CD14-positive monocyte (primary cell): ENCODE results near the gene DOCK1. TPM values are rescaled to one million over a fixed set of nuclear protein-coding genes. Genes with fewer than 3 reads are reported as not detected.

Experiments used
- DNase-seq, 3 donors: peaks; one replicate each; pipeline ENCODE4 v3.0.0-alpha.2; 2011 to 2022
- H2AFZ ChIP-seq: 2 replicates; pipeline ENCODE4 v1.6.0; 2012; ENCODE audit warnings: mild to moderate bottlenecking, low read depth, low read length, inconsistent platforms; ENCODE audit not compliant: insufficient read depth, poor library complexity, severe bottlenecking
- H3K27ac ChIP-seq, 2 donors: 1 replicate in 1 of 2; 2 replicates in 1 of 2; pipeline ENCODE4 v1.5.1; 2012 to 2013; ENCODE audit warnings: low read length in 2 of 2, control low read depth in 1 of 2, inconsistent platforms in 1 of 2, low read depth in 1 of 2, mild to moderate bottlenecking in 1 of 2
- H3K27me3 ChIP-seq, 2 donors: one replicate each; pipeline versions ENCODE4 v1.6.0 to v1.6.1; 2011 to 2013; ENCODE audit warnings: low read length in 2 of 2; ENCODE audit not compliant: control insufficient read depth in 2 of 2, insufficient read depth in 2 of 2
- H3K36me3 ChIP-seq, 2 donors: replicated peaks in 1 of 2; 1 replicate in 1 of 2; 2 replicates in 1 of 2; pipeline versions ENCODE4 v1.5.1 to v1.6.1; 2012 to 2013; ENCODE audit warnings: low read length in 2 of 2, control low read depth in 1 of 2, inconsistent platforms in 1 of 2, mild to moderate bottlenecking in 1 of 2; ENCODE audit not compliant: insufficient read depth in 2 of 2, control insufficient read depth in 1 of 2
- H3K4me1 ChIP-seq, 2 donors: 1 replicate in 1 of 2; 2 replicates in 1 of 2; pipeline versions ENCODE4 v1.5.1 to v1.6.1; 2012 to 2013; ENCODE audit warnings: low read length in 2 of 2, control low read depth in 1 of 2, inconsistent platforms in 1 of 2, mild to moderate bottlenecking in 1 of 2, moderate library complexity in 1 of 2; ENCODE audit not compliant: insufficient read depth in 2 of 2, control insufficient read depth in 1 of 2
- H3K4me2 ChIP-seq: replicated peaks from 2 replicates; pipeline ENCODE3; 2012; ENCODE audit warnings: low read length, moderate library complexity, mild to moderate bottlenecking; ENCODE audit not compliant: poor library complexity, severe bottlenecking; ENCODE audit errors: extremely low read depth
- H3K4me3 ChIP-seq, 3 experiments: fragments of 200-600 bp in 1 of 3; sonication (generic) in 1 of 3; replicated peaks in 1 of 3; 1 replicate in 2 of 3; 2 replicates in 1 of 3; pipeline ENCODE4 v1.5.1; 2011 to 2013; ENCODE audit warnings: low read length in 3 of 3, mild to moderate bottlenecking in 3 of 3, control low read depth in 2 of 3, low read depth in 2 of 3, inconsistent platforms in 1 of 3, moderate library complexity in 1 of 3
- H3K79me2 ChIP-seq: 2 replicates; pipeline ENCODE4 v1.6.0; 2012; ENCODE audit warnings: mild to moderate bottlenecking, control low read depth, inconsistent platforms, low read length, moderate library complexity; ENCODE audit not compliant: insufficient read depth
- H3K9ac ChIP-seq: 2 replicates; pipeline ENCODE4 v1.6.0; 2017; ENCODE audit warnings: low read length, mild to moderate bottlenecking; ENCODE audit not compliant: insufficient read depth, poor library complexity, severe bottlenecking
- H3K9me3 ChIP-seq, 2 donors: replicated peaks in 1 of 2; 1 replicate in 1 of 2; 2 replicates in 1 of 2; pipeline versions ENCODE4 v1.5.1 to v1.6.1; 2012 to 2013; ENCODE audit warnings: low read length in 2 of 2, control low read depth in 1 of 2; ENCODE audit not compliant: control insufficient read depth in 1 of 2, insufficient read depth in 1 of 2
- H4K20me1 ChIP-seq: 2 replicates; pipeline ENCODE4 v1.6.0; 2012; ENCODE audit warnings: mild to moderate bottlenecking, low read length, control low read depth, moderate library complexity; ENCODE audit not compliant: insufficient read depth
- H3K27ac Mint-ChIP-seq, 7 donors: one replicate each; pipeline ENCODE4 v1.8.0; 2020; ENCODE audit warnings: mild to moderate bottlenecking in 7 of 7, mixed read lengths in 7 of 7, moderate library complexity in 6 of 7, inconsistent platforms in 2 of 7
- H3K27me3 Mint-ChIP-seq, 3 donors: one replicate each; pipeline ENCODE4 v1.8.0; 2021 to 2022; ENCODE audit warnings: low read depth in 3 of 3, mild to moderate bottlenecking in 3 of 3, mixed read lengths in 3 of 3, moderate library complexity in 3 of 3, inconsistent platforms in 1 of 3
- H3K36me3 Mint-ChIP-seq, 2 donors: one replicate each; pipeline ENCODE4 v1.8.0; 2020; ENCODE audit warnings: mixed read lengths in 2 of 2, inconsistent platforms in 1 of 2, mild to moderate bottlenecking in 1 of 2
- H3K4me1 Mint-ChIP-seq: one replicate; pipeline ENCODE4 v1.8.0; 2020; ENCODE audit warnings: mild to moderate bottlenecking, mixed read lengths
- H3K4me3 Mint-ChIP-seq, 2 donors: one replicate each; pipeline ENCODE4 v1.8.0; 2020; ENCODE audit warnings: mild to moderate bottlenecking in 2 of 2, mixed read lengths in 2 of 2, moderate library complexity in 1 of 2
- H3K9me3 Mint-ChIP-seq, 7 donors: one replicate each; pipeline ENCODE4 v1.8.0; 2020 to 2022; ENCODE audit warnings: mixed read lengths in 7 of 7, mild to moderate bottlenecking in 6 of 7, moderate library complexity in 6 of 7, inconsistent platforms in 2 of 7
- CTCF ChIP-seq: fragments of 200-600 bp; IDR thresholded peaks from one replicate; pipeline ENCODE4 v1.8.0; 2022; ENCODE audit warnings: antibody characterized with exemption, mild to moderate bottlenecking
- WGBS: methylation state at CpG from one replicate; pipeline ENCODE4 v1.1.5; 2013; ENCODE audit warnings: missing lambda C conversion rate; ENCODE audit not compliant: insufficient coverage; 5-methylcytosine and 5-hydroxymethylcytosine counted together
- intact Hi-C, 2 donors: fragments of 100-400 bp; cut with micrococcal nuclease; formaldehyde crosslinking; loops; one replicate each; pipeline versions ENCODE4 v1.15.0 to v1.15.1; 2023
- polyA plus RNA-seq, 3 donors: library from polyadenylated mRNA; depleted of rRNA in 1 of 3; unstranded in 2 of 3; stranded (reverse) in 1 of 3; fragments of 300-500 nt in 2 of 3; fragments of >200 nt in 1 of 3; fragmentation: Illumina TruSeq in 2 of 3; gene quantifications; 1 replicate in 2 of 3; 2 replicates in 1 of 3; pipeline ENCODE4 v1.2.3, GENCODE V29; 2012 to 2021

Gene DOCK1
- polyA plus RNA-seq, 3 donors, result 0.31 to 0.35 TPM; not detected in 1

- no peak overlapping the region for H3K4me3 ChIP-seq
- H2AFZ ChIP-seq, result no peak overlapping the region
- Mint-ChIP-seq H3K9me3 (peaks cover 5 to 23% (median 14%) of the 10 kb centered on the region in 7 donors), H3K27ac (no peak overlapping the region), H3K4me1 (peaks cover 5% of the 10 kb centered on the region), H3K4me3 (no peak overlapping the region), H3K36me3 (no peaks in the 10 kb centered on the region), H3K27me3 (peaks cover 0 to 1% (median 0%) of the 10 kb centered on the region in 3 donors)
- no peaks in the 10 kb centered on the region for H3K27me3 ChIP-seq
- H4K20me1 ChIP-seq, result no peaks in the 10 kb centered on the region
- H3K27ac ChIP-seq, result no peak overlapping the region
- H3K79me2 ChIP-seq, result no peaks in the 10 kb centered on the region
- H3K36me3 ChIP-seq, result no peaks in the 10 kb centered on the region
- no peaks in the 10 kb centered on the region for H3K4me1 ChIP-seq
- H3K9ac ChIP-seq, result no peak overlapping the region
- H3K9me3 ChIP-seq, result peaks cover 4 to 31% of the 10 kb centered on the region in 2 donors
- intact Hi-C loops, result no loop called here
- H3K4me2 ChIP-seq, result no peak overlapping the region
- no peak for TF ChIP-seq CTCF
- 100% methylated on average over 8 of the region's 8 CpGs for WGBS
- DNase-seq, result no peak
These were observed 526.3 kb downstream of the DOCK1 start for GRCh38 chr10:127431525-127431924.

- Histone ChIP-seq H3K4me2 (no peak overlapping the region), H3K27me3 (no peaks in the 10 kb centered on the region), H3K36me3 (no peaks in the 10 kb centered on the region), H2AFZ (no peak overlapping the region), H3K9ac (no peak overlapping the region), H3K79me2 (no peaks in the 10 kb centered on the region), H3K9me3 (peaks cover 4 to 25% of the 10 kb centered on the region in 2 donors), H4K20me1 (no peaks in the 10 kb centered on the region), H3K27ac (no peak overlapping the region), H3K4me1 (no peaks in the 10 kb centered on the region), H3K4me3 (no peak overlapping the region)
- TF ChIP-seq CTCF, result no peak
- DNase-seq, result no peak
- Mint-ChIP-seq H3K4me3 (no peak overlapping the region), H3K4me1 (peaks cover 5% of the 10 kb centered on the region), H3K27me3 (no peaks in the 10 kb centered on the region), H3K36me3 (no peaks in the 10 kb centered on the region), H3K27ac (no peak overlapping the region), H3K9me3 (peaks cover 3 to 22% (median 14%) of the 10 kb centered on the region in 7 donors)
- WGBS, result 100% methylated on average over 1 of the region's 2 CpGs
- intact Hi-C loops, result no loop called here
These were observed 528.8 kb downstream of the DOCK1 start for GRCh38 chr10:127434006-127434405.
